Measurements from ENCODE around the gene MACROD2.

DNA sequence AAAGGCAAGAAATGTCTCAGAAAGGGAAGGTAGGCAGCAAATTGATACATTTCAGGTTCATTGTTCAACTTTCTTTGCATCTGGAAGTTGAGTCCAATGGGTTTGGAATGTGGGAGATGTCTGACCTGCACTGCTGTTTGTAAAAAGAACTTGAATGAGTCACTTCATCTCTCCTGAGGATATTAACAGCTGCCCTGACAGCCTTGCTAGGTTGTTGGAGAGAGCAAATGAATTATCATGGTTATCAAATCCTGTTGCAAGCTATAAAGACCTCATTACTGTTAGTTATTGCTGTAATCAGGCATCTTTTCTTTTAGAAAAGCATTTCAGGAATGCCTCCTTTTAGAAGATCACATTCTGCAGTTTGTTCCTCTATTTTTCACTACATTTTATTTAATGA, 365.1 kb downstream of the MACROD2 start:
- TF ChIP-seq, protein P1, sequence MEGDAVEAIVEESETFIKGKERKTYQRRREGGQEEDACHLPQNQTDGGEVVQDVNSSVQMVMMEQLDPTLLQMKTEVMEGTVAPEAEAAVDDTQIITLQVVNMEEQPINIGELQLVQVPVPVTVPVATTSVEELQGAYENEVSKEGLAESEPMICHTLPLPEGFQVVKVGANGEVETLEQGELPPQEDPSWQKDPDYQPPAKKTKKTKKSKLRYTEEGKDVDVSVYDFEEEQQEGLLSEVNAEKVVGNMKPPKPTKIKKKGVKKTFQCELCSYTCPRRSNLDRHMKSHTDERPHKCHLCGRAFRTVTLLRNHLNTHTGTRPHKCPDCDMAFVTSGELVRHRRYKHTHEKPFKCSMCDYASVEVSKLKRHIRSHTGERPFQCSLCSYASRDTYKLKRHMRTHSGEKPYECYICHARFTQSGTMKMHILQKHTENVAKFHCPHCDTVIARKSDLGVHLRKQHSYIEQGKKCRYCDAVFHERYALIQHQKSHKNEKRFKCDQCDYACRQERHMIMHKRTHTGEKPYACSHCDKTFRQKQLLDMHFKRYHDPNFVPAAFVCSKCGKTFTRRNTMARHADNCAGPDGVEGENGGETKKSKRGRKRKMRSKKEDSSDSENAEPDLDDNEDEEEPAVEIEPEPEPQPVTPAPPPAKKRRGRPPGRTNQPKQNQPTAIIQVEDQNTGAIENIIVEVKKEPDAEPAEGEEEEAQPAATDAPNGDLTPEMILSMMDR (IDR thresholded peaks at IDR 0.05): no peak
- no peak for TF ChIP-seq POLR2A (IDR thresholded peaks at IDR 0.05)
- TF ChIP-seq EP300 (IDR thresholded peaks at IDR 0.05): no peak

All from tibial nerve (tissue), 4 donors.